H9 (cell line): Measurements from ENCODE around the gene AKT3. TPM values are rescaled to one million over a fixed set of nuclear protein-coding genes. Genes with fewer than 3 reads are reported as not detected.

Source experiments
- DNase-seq: peaks from one replicate; pipeline ENCODE4 v3.0.0-alpha.2; 2017
- H2AFZ ChIP-seq: one replicate; pipeline ENCODE4 v1.6.1; 2013; ENCODE audit warnings: mild to moderate bottlenecking, low read length, control low read depth, moderate library complexity
- H2AK5ac ChIP-seq: 2 replicates; pipeline ENCODE4 v1.6.1; 2013; ENCODE audit warnings: low read length, control low read depth, mixed read lengths; ENCODE audit not compliant: insufficient read length
- H2BK120ac ChIP-seq: one replicate; pipeline ENCODE4 v1.6.1; 2013; ENCODE audit warnings: low read depth, mild to moderate bottlenecking, low read length, control low read depth, inconsistent platforms; ENCODE audit not compliant: poor library complexity, severe bottlenecking
- H2BK12ac ChIP-seq: 2 replicates; pipeline ENCODE4 v1.6.1; 2013; ENCODE audit warnings: low read length, control low read depth, mixed read lengths, low read depth; ENCODE audit not compliant: insufficient read length
- H2BK15ac ChIP-seq: 2 replicates; pipeline ENCODE4 v1.6.1; 2013; ENCODE audit warnings: low read depth, low read length, control low read depth
- H2BK20ac ChIP-seq: one replicate; pipeline ENCODE4 v1.6.1; 2013; ENCODE audit warnings: low read depth, mild to moderate bottlenecking, low read length, control low read depth, inconsistent platforms; ENCODE audit not compliant: poor library complexity, severe bottlenecking
- H2BK5ac ChIP-seq: 2 replicates; pipeline ENCODE4 v1.6.1; 2013; ENCODE audit warnings: low read length, control low read depth, mixed read lengths; ENCODE audit not compliant: insufficient read length
- H3K14ac ChIP-seq: 2 replicates; pipeline ENCODE4 v1.6.1; 2013; ENCODE audit warnings: low read length, control low read depth; ENCODE audit not compliant: insufficient read depth
- H3K18ac ChIP-seq: 2 replicates; pipeline ENCODE4 v1.6.1; 2013; ENCODE audit warnings: low read depth, mild to moderate bottlenecking, mixed read lengths, low read length, control low read depth; ENCODE audit not compliant: insufficient read length
- H3K23ac ChIP-seq: 2 replicates; pipeline ENCODE4 v1.6.1; 2013; ENCODE audit warnings: low read length, control low read depth, mixed read lengths, low read depth; ENCODE audit not compliant: insufficient read length
- H3K23me2 ChIP-seq: 2 replicates; pipeline ENCODE4 v1.6.1; 2013; ENCODE audit warnings: low read depth, mild to moderate bottlenecking, mixed read lengths, low read length, control low read depth; ENCODE audit not compliant: insufficient read length, poor library complexity, severe bottlenecking
- H3K27ac ChIP-seq: 2 replicates; pipeline ENCODE4 v1.5.1; 2013; ENCODE audit warnings: low read length, control low read depth, mixed read lengths, low read depth; ENCODE audit not compliant: insufficient read length
- H3K27me3 ChIP-seq: 2 replicates; pipeline ENCODE4 v1.6.1; 2013; ENCODE audit warnings: low read length, control low read depth, inconsistent platforms; ENCODE audit not compliant: insufficient read depth
- H3K4ac ChIP-seq: 2 replicates; pipeline ENCODE4 v1.6.1; 2013; ENCODE audit warnings: low read depth, mild to moderate bottlenecking, control low read depth, inconsistent platforms, low read length, moderate library complexity
- H3K4me1 ChIP-seq: 2 replicates; pipeline ENCODE4 v1.6.1; 2013; ENCODE audit warnings: low read length, control low read depth, inconsistent platforms; ENCODE audit not compliant: insufficient read depth
- H3K4me2 ChIP-seq: 2 replicates; pipeline ENCODE4 v1.6.1; 2013; ENCODE audit warnings: low read length, control low read depth, mixed read lengths; ENCODE audit not compliant: insufficient read length, insufficient read depth
- H3K56ac ChIP-seq: 2 replicates; pipeline ENCODE4 v1.6.1; 2013; ENCODE audit warnings: low read depth, mild to moderate bottlenecking, mixed read lengths, low read length, control low read depth; ENCODE audit not compliant: insufficient read length
- H3K79me1 ChIP-seq: 2 replicates; pipeline ENCODE4 v1.6.1; 2013; ENCODE audit warnings: low read depth, mild to moderate bottlenecking, moderate library complexity, low read length, control low read depth, inconsistent platforms; ENCODE audit not compliant: insufficient read depth, poor library complexity, severe bottlenecking
- H3K79me2 ChIP-seq: 2 replicates; pipeline ENCODE4 v1.6.1; 2013; ENCODE audit warnings: low read length, control low read depth, inconsistent platforms; ENCODE audit not compliant: insufficient read depth
- H3K9ac ChIP-seq: 2 replicates; pipeline ENCODE4 v1.6.1; 2013; ENCODE audit warnings: low read length, control low read depth, mixed read lengths; ENCODE audit not compliant: insufficient read length; ENCODE audit errors: extremely low read depth
- H3K9me3 ChIP-seq: one replicate; pipeline ENCODE4 v1.6.1; 2013; ENCODE audit warnings: low read depth, low read length, inconsistent platforms; ENCODE audit not compliant: control insufficient read depth
- H3T11ph ChIP-seq: one replicate; pipeline ENCODE4 v1.6.1; 2013; ENCODE audit warnings: mild to moderate bottlenecking, low read length, control low read depth, inconsistent platforms
- H4K20me1 ChIP-seq: one replicate; pipeline ENCODE4 v1.6.1; 2013; ENCODE audit not compliant: control insufficient read depth, insufficient read length, insufficient read depth
- H4K5ac ChIP-seq: 2 replicates; pipeline ENCODE4 v1.6.1; 2013; ENCODE audit warnings: low read depth, mild to moderate bottlenecking, mixed read lengths, low read length, control low read depth; ENCODE audit not compliant: insufficient read length
- H4K8ac ChIP-seq: replicated peaks from 2 replicates; pipeline ENCODE4 v1.6.1; 2013; ENCODE audit warnings: low read length, control low read depth, mixed read lengths, low read depth; ENCODE audit not compliant: insufficient read length
- H4K91ac ChIP-seq: 2 replicates; pipeline ENCODE4 v1.6.1; 2013; ENCODE audit warnings: low read depth, mild to moderate bottlenecking, moderate library complexity, mixed read lengths, low read length, control low read depth; ENCODE audit not compliant: insufficient read length
- H3K27ac Mint-ChIP-seq, 3 experiments: 2 replicates in 2 of 3; 3 replicates in 1 of 3; pipeline ENCODE4 v1.8.0; 2020 to 2021; ENCODE audit warnings: mixed read lengths in 3 of 3, mild to moderate bottlenecking in 1 of 3, moderate library complexity in 1 of 3
- H3K27me3 Mint-ChIP-seq: 2 replicates; pipeline ENCODE4 v1.8.0; 2021; ENCODE audit warnings: low read depth, mild to moderate bottlenecking, moderate library complexity, mixed read lengths
- H3K36me3 Mint-ChIP-seq, 3 experiments: 2 replicates in 2 of 3; 3 replicates in 1 of 3; pipeline ENCODE4 v1.8.0; 2020 to 2021; ENCODE audit warnings: low read depth in 3 of 3, mixed read lengths in 3 of 3; ENCODE audit not compliant: insufficient read depth in 1 of 3
- H3K4me1 Mint-ChIP-seq, 2 experiments: 2 replicates each; pipeline ENCODE4 v1.8.0; 2020; ENCODE audit warnings: mixed read lengths in 2 of 2
- H3K4me3 Mint-ChIP-seq, 2 experiments: 2 replicates in 1 of 2; 3 replicates in 1 of 2; pipeline ENCODE4 v1.8.0; 2020 to 2021; ENCODE audit warnings: mild to moderate bottlenecking in 2 of 2, mixed read lengths in 2 of 2, moderate library complexity in 1 of 2
- H3K9me3 Mint-ChIP-seq, 2 experiments: 2 replicates in 1 of 2; 3 replicates in 1 of 2; pipeline ENCODE4 v1.8.0; 2020; ENCODE audit warnings: mild to moderate bottlenecking in 2 of 2, mixed read lengths in 2 of 2, moderate library complexity in 1 of 2
- CTCF ChIP-seq: fragments of 200-600 bp; sonication (generic); conservative IDR thresholded peaks from 3 replicates; pipeline ENCODE4 v1.8.0; 2021; ENCODE audit warnings: antibody characterized with exemption, mild to moderate bottlenecking
- WGBS: extraction: QIAGEN DNeasy Blood & Tissue Kit; methylation state at CpG from one replicate; pipeline ENCODE4 v1.1.7; 2013; ENCODE audit warnings: missing lambda C conversion rate, low lambda C conversion rate, mixed read lengths; ENCODE audit not compliant: insufficient read length; ENCODE audit errors: extremely low coverage; 5-methylcytosine and 5-hydroxymethylcytosine counted together
- total RNA-seq: library from RNA; stranded (reverse); gene quantifications from 2 replicates; pipeline ENCODE4 v1.2.1, GENCODE V29; 2021

Gene AKT3
- total RNA-seq, 1 experiment from 2014 or later: 27.8 TPM

DNA sequence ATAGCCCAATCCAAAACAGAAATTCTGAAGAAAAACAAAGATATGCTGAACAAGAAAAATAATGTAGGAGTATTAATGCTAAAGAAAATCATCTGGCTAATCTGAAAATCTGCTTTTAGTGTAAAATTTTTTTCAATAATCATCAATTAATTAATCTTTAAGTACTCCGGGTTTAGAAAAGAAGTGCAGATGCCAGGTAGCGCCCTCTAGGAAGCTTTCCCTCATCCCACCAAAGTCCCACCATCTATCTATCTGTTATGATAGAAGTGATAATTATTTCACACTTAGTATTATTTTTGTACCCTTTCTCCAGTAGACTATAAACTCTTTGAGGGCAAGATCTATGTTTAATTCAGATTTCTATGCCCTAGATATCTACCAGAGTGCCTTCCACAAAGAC lies 240.3 kb downstream of the AKT3 start:
- H2AFZ ChIP-seq: no peak overlapping the region
- H3K79me1 ChIP-seq: no peaks in the 10 kb centered on the region
- H3T11ph ChIP-seq: no peak overlapping the region
- no peaks in the 10 kb centered on the region for H3K9me3 ChIP-seq
- H3K4me1 Mint-ChIP-seq: peaks cover 0 to 4% of the 10 kb centered on the region in 2 experiments; a peak in 1 of 4 replicates
- no peaks in the 10 kb centered on the region for H4K20me1 ChIP-seq
- H3K23ac ChIP-seq: no peak overlapping the region
- peak; percentile 42; the same call in 2 of the 3 replicates for TF ChIP-seq CTCF
- no peak overlapping the region for H2BK20ac ChIP-seq
- no peak overlapping the region for H2BK12ac ChIP-seq
- no peak overlapping the region for H3K18ac ChIP-seq
- no peak overlapping the region for H2BK120ac ChIP-seq
- H3K27me3 ChIP-seq: no peaks in the 10 kb centered on the region
- no peaks in the 10 kb centered on the region for H3K9me3 Mint-ChIP-seq
- no peak overlapping the region for H4K91ac ChIP-seq
- H2BK15ac ChIP-seq: no peak overlapping the region
- H2BK5ac ChIP-seq: no peak overlapping the region
- no peak overlapping the region for H3K27ac Mint-ChIP-seq
- no peak overlapping the region for H3K4ac ChIP-seq
- H3K9ac ChIP-seq: no peak overlapping the region
- no peaks in the 10 kb centered on the region for H3K27me3 Mint-ChIP-seq
- peaks cover 8 to 18% (median 13%) of the 10 kb centered on the region in 3 experiments; a peak in 6 of 7 replicates for H3K36me3 Mint-ChIP-seq
- H3K56ac ChIP-seq: no peak overlapping the region
- H3K27ac ChIP-seq: no peak overlapping the region
- WGBS: no CpG with 5 or more reads among the region's 2 CpGs
- DNase-seq: no peak
- no peak overlapping the region for H3K4me2 ChIP-seq
- H3K4me3 Mint-ChIP-seq: no peak overlapping the region
- no peak overlapping the region for H4K5ac ChIP-seq
- H4K8ac ChIP-seq: no peak overlapping the region
- no peaks in the 10 kb centered on the region for H3K23me2 ChIP-seq
- no peak overlapping the region for H2AK5ac ChIP-seq
- no peak overlapping the region for H3K14ac ChIP-seq
- no peaks in the 10 kb centered on the region for H3K79me2 ChIP-seq
- H3K4me1 ChIP-seq: no peaks in the 10 kb centered on the region
